Panc1 (cell line): ENCODE results near the gene CSMD2.

Source experiments
- POLR2AphosphoS5 ChIP-seq: IDR thresholded peaks from 2 replicates; pipeline ENCODE4 v1.6.1; 2012; ENCODE audit warnings: mild to moderate bottlenecking, low read depth, low read length, moderate library complexity
- REST ChIP-seq, 2 experiments: IDR thresholded peaks; 2 replicates each; pipeline ENCODE4 v1.6.1; 2011 to 2012; ENCODE audit warnings: low read depth in 2 of 2, control low read depth in 1 of 2, low read length in 1 of 2, mild to moderate bottlenecking in 1 of 2, moderate library complexity in 1 of 2; ENCODE audit not compliant: insufficient read depth in 1 of 2
- TCF7L2 ChIP-seq: IDR thresholded peaks from 2 replicates; pipeline ENCODE4 v1.6.1; 2011; ENCODE audit warnings: mild to moderate bottlenecking, low read depth, low read length, inconsistent platforms
- TF ChIP-seq, protein P1 (sequence below): fragments of 450-650 bp; IDR thresholded peaks from 2 replicates; pipeline ENCODE4 v1.5.1; 2017; ENCODE audit warnings: mild to moderate bottlenecking

DNA sequence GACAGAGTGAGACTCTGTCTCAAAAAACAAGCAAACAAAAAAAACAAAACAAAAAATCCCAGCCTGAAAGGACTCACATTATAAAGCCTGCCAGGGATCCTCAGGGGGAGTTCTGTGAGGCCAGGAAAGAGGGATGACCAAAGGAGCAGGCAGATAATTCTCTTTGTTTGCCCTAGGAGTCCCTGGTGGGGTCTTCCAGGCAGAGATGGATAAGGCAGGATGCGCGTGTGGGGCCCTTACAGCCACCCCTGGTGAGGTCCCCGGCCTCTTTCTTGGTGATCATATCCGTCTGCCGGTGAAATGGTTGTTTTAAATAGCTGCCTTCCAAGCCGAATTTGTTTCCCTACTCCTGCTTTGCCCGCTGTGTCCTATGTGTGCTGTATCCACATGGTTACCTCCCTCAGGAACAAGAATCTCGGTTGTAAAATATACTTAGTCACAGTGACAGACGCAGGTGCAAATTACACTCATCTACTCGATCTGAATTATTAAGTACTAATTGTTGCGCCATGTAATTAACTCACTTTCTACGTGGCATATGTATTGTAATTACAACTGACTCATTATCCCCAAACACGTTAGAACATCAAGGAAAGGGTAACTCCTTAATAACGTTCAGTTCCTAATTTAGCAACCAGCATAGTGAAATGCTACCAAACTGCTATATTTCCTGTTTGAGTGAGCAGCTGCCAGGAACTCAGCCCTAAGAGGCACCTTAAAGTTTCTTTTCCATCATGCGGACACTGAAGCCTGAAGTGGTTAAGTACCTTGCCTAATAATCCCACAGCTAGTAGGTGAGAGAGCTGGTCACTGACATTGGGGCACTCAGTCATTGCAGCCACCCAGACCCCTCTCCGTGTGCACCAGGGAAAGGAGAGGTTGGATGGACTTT lies 586.2 kb downstream of the CSMD2 start:
- TF ChIP-seq POLR2AphosphoS5: no peak
- TF ChIP-seq REST (IDR thresholded peaks at IDR 0.05; ENCODE audit: insufficient read depth in 1 of 2, low read depth in 2 of 2, low read length in 1 of 2): no peak
- TF ChIP-seq, protein P1, sequence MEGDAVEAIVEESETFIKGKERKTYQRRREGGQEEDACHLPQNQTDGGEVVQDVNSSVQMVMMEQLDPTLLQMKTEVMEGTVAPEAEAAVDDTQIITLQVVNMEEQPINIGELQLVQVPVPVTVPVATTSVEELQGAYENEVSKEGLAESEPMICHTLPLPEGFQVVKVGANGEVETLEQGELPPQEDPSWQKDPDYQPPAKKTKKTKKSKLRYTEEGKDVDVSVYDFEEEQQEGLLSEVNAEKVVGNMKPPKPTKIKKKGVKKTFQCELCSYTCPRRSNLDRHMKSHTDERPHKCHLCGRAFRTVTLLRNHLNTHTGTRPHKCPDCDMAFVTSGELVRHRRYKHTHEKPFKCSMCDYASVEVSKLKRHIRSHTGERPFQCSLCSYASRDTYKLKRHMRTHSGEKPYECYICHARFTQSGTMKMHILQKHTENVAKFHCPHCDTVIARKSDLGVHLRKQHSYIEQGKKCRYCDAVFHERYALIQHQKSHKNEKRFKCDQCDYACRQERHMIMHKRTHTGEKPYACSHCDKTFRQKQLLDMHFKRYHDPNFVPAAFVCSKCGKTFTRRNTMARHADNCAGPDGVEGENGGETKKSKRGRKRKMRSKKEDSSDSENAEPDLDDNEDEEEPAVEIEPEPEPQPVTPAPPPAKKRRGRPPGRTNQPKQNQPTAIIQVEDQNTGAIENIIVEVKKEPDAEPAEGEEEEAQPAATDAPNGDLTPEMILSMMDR: no peak
- TF ChIP-seq TCF7L2: no peak
